ENCODE results near the gene VRK2. TPM values are rescaled to one million over a fixed set of nuclear protein-coding genes. Genes with fewer than 3 reads are reported as not detected.

VRK2 gene
- total and polyA plus RNA-seq, 9 donors: 7.3 to 19.8 (median 16.3) TPM

- intact Hi-C loops (cut with DNase I): no loop called here
- H3K4me3 ChIP-seq: no peak overlapping the region
- TF ChIP-seq EP300 (IDR thresholded peaks at IDR 0.05) (no peak), POLR2A (IDR thresholded peaks at IDR 0.05) (no peak), CTCF (IDR thresholded peaks at IDR 0.05) (no peak)
- H3K9me3 ChIP-seq: no peaks in the 10 kb centered on the region
- H3K27me3 ChIP-seq: no peaks in the 10 kb centered on the region
- no peak for DNase-seq
- no peaks in the 10 kb centered on the region for H3K36me3 ChIP-seq
- no peak overlapping the region for H3K27ac ChIP-seq
- 75 to 81% (median 78%) methylated on average over 6 of the region's 6 CpGs for WGBS, 3 donors
- H3K4me1 ChIP-seq (ENCODE audit: insufficient read depth): no peaks in the 10 kb centered on the region
These were observed 11.3 kb downstream of the VRK2 start for GRCh38 chr2:58057707-58058530.

- H3K4me1 ChIP-seq (ENCODE audit: insufficient read depth): no peaks in the 10 kb centered on the region
- H3K27me3 ChIP-seq: no peaks in the 10 kb centered on the region
- H3K27ac ChIP-seq: no peak overlapping the region
- H3K36me3 ChIP-seq: no peaks in the 10 kb centered on the region
- H3K9me3 ChIP-seq: no peaks in the 10 kb centered on the region
- intact Hi-C loops (cut with DNase I): no loop called here
- no peak for DNase-seq
- no peak overlapping the region for H3K4me3 ChIP-seq
- no peak for TF ChIP-seq EP300 (IDR thresholded peaks at IDR 0.05)
- TF ChIP-seq CTCF (IDR thresholded peaks at IDR 0.05): no peak
- TF ChIP-seq POLR2A (IDR thresholded peaks at IDR 0.05): no peak
- WGBS, 3 donors: 78 to 96% (median 87%) methylated on average over 2 of the region's 2 CpGs
These were observed 17.0 kb downstream of the VRK2 start for GRCh38 chr2:58063641-58064040.

GRCh38 chr2:58064086-58064485, 17.5 kb downstream of the VRK2 start:
- DNase-seq: no peak
- no peaks in the 10 kb centered on the region for H3K9me3 ChIP-seq
- no peaks in the 10 kb centered on the region for H3K27me3 ChIP-seq
- no peak overlapping the region for H3K27ac ChIP-seq
- no peaks in the 10 kb centered on the region for H3K36me3 ChIP-seq
- 46 to 68% (median 63%) methylated on average over 2 of the region's 2 CpGs for WGBS, 3 donors
- H3K4me1 ChIP-seq (ENCODE audit: insufficient read depth): no peaks in the 10 kb centered on the region
- H3K4me3 ChIP-seq: no peak overlapping the region
- intact Hi-C loops (cut with DNase I): no loop called here
- TF ChIP-seq CTCF (IDR thresholded peaks at IDR 0.05) (no peak), EP300 (IDR thresholded peaks at IDR 0.05) (no peak)

GRCh38 chr2:58065248-58065647, 18.6 kb downstream of the VRK2 start:
- DNase-seq: no peak
- no peak overlapping the region for H3K4me3 ChIP-seq
- no peaks in the 10 kb centered on the region for H3K4me1 ChIP-seq (ENCODE audit: insufficient read depth)
- no peaks in the 10 kb centered on the region for H3K9me3 ChIP-seq
- no peaks in the 10 kb centered on the region for H3K36me3 ChIP-seq
- WGBS, 3 donors: 97 to 99% (median 97%) methylated on average over 1 of the region's 1 CpG
- TF ChIP-seq POLR2A (IDR thresholded peaks at IDR 0.05): no peak
- no peak for TF ChIP-seq EP300 (IDR thresholded peaks at IDR 0.05)
- TF ChIP-seq CTCF (IDR thresholded peaks at IDR 0.05): no peak
- H3K27ac ChIP-seq: no peak overlapping the region
- intact Hi-C loops (cut with DNase I): no loop called here
- H3K27me3 ChIP-seq: no peaks in the 10 kb centered on the region
